K562 (cell line): ENCODE results near the gene PGLYRP4. TPM values are rescaled to one million over a fixed set of nuclear protein-coding genes. Genes with fewer than 3 reads are reported as not detected.

Experiments used
- ATAC-seq: fragments of 200-7000 bp; cut with Tn5 transposase; 3 replicates; pipeline ENCODE4 v1.9.1; 2020; ENCODE audit warnings: moderate library complexity
- BruUV-seq: library from RNA; stranded (reverse); fragments of 400-500 nt; replicated peaks from 2 replicates; lab custom pipeline; 2021; lab: Mats Ljungman, UMichigan
- CTCF ChIA-PET: fragments of 300-600 bp; formaldehyde crosslinking; extraction: SDS; loops from one replicate; lab custom pipeline; 2021; ENCODE audit warnings: low intra/inter-chr PET ratio; lab: Yijun Ruan, JAX
- POLR2A ChIA-PET: fragments of 300-600, 350-650 bp; sonication (Branson Sonifier 250); formaldehyde crosslinking; extraction: SDS; loops from one replicate; lab custom pipeline; 2021; ENCODE audit warnings: antibody characterized with exemption, inconsistent platforms; lab: Yijun Ruan, JAX
- DNase-seq, 4 experiments: peaks; one replicate each; pipeline versions ENCODE4 v3.0.0 to v3.0.0-alpha.2; 2011 to 2018; ENCODE audit warnings: low spot score in 3 of 4, mixed read lengths in 3 of 4; ENCODE audit errors: extremely low read depth in 1 of 4
- FAIRE-seq: peaks from 2 replicates; lab custom pipeline; 2011; peaks lifted over from hg19 to GRCh38; lab: Jason Lieb, UNC
- H2AFZ ChIP-seq: 2 replicates; pipeline ENCODE4 v1.6.0; 2011; ENCODE audit warnings: low read depth, low read length, control low read depth, inconsistent platforms
- H3K27ac ChIP-seq: fragments of 200-600 bp; 3 replicates; pipeline ENCODE4 v1.8.0; 2011; ENCODE audit warnings: low read depth, mild to moderate bottlenecking, control low read depth, inconsistent platforms, low read length, moderate library complexity, mixed read lengths; ENCODE audit errors: extremely low read depth
- H3K27me3 ChIP-seq, 2 experiments: fragments of 300-600 bp in 1 of 2; 2 replicates in 1 of 2; 3 replicates in 1 of 2; pipeline versions ENCODE4 v1.6.0 to v1.8.0; 2011; ENCODE audit warnings: inconsistent platforms in 2 of 2, low read length in 2 of 2, mild to moderate bottlenecking in 1 of 2, mixed read lengths in 1 of 2, moderate library complexity in 1 of 2; ENCODE audit not compliant: control insufficient read depth in 2 of 2, insufficient read depth in 2 of 2
- H3K36me3 ChIP-seq: fragments of 300-600 bp; 3 replicates; pipeline ENCODE4 v1.8.0; 2011; ENCODE audit warnings: mild to moderate bottlenecking, low read length, inconsistent platforms; ENCODE audit not compliant: control insufficient read depth, insufficient read depth
- H3K4me1 ChIP-seq, 2 experiments: fragments of 200-600 bp in 1 of 2; replicated peaks in 1 of 2; 2 replicates in 1 of 2; 3 replicates in 1 of 2; pipeline versions ENCODE4 v1.5.1 to v1.8.0; 2011; ENCODE audit warnings: inconsistent platforms in 2 of 2, low read length in 2 of 2, mild to moderate bottlenecking in 1 of 2, mixed read lengths in 1 of 2, moderate library complexity in 1 of 2; ENCODE audit not compliant: control insufficient read depth in 2 of 2, insufficient read depth in 2 of 2
- H3K4me2 ChIP-seq: 2 replicates; pipeline ENCODE4 v1.6.1; 2011; ENCODE audit warnings: low read length, control low read depth, inconsistent platforms, mixed read lengths; ENCODE audit not compliant: insufficient read depth
- H3K4me3 ChIP-seq: fragments of 200-600 bp; sonication (generic), shearing (Covaris generic); 2 replicates; pipeline ENCODE4 v1.5.1; 2016; ENCODE audit warnings: control low read depth, inconsistent platforms
- H3K79me2 ChIP-seq: fragments of 200-600 bp; 3 replicates; pipeline ENCODE4 v1.8.0; 2011; ENCODE audit warnings: low read length, inconsistent platforms; ENCODE audit not compliant: control insufficient read depth, insufficient read depth
- H3K9ac ChIP-seq, 2 experiments: 2 replicates each; pipeline versions ENCODE4 v1.6.0 to v1.6.1; 2011; ENCODE audit warnings: low read depth in 2 of 2, low read length in 2 of 2, control low read depth in 1 of 2, inconsistent platforms in 1 of 2, mild to moderate bottlenecking in 1 of 2, mixed read lengths in 1 of 2; ENCODE audit not compliant: insufficient read depth in 1 of 2
- H3K9me1 ChIP-seq: one replicate; pipeline ENCODE4 v1.6.0; 2011; ENCODE audit warnings: inconsistent platforms, mild to moderate bottlenecking, low read length, moderate library complexity; ENCODE audit not compliant: control insufficient read depth, insufficient read depth
- H3K9me3 ChIP-seq: replicated peaks from 2 replicates; pipeline ENCODE4 v1.5.1; 2011; ENCODE audit warnings: low read depth, low read length, inconsistent platforms; ENCODE audit not compliant: control insufficient read depth, insufficient read depth
- H4K20me1 ChIP-seq: replicated peaks from 2 replicates; pipeline ENCODE4 v1.6.1; 2011; ENCODE audit warnings: low read length, inconsistent platforms, mixed read lengths; ENCODE audit not compliant: control insufficient read depth, insufficient read depth
- MAZ ChIP-seq, 2 experiments: fragments of 450-650 bp in 1 of 2; sonication (generic) in 1 of 2; formaldehyde crosslinking; IDR thresholded peaks in 1 of 2; conservative IDR thresholded peaks in 1 of 2; 2 replicates each; pipeline versions ENCODE4 v1.4.0 to v1.5.0; 2020; ENCODE audit warnings: mild to moderate bottlenecking in 1 of 2, missing genetic modification reagents in 1 of 2
- MBD1 ChIP-seq: fragments of 250-450 bp; sonication (Bioruptor Pico); IDR thresholded peaks from 2 replicates; pipeline ENCODE4 v1.8.0; 2022; ENCODE audit warnings: inconsistent platforms
- RBBP5 ChIP-seq: fragments of 200-600 bp; sonication (generic); IDR thresholded peaks from 2 replicates; pipeline ENCODE4 v1.6.1; 2012; ENCODE audit warnings: borderline replicate concordance, mild to moderate bottlenecking, low read length, control low read depth, inconsistent platforms; ENCODE audit not compliant: insufficient read depth, poor library complexity, severe bottlenecking
- U2AF2 ChIP-seq: fragments of 200-400 bp; formaldehyde crosslinking; optimal IDR thresholded peaks from 2 replicates; pipeline ENCODE3; 2017; ENCODE audit warnings: low read depth, mild to moderate bottlenecking, low read length
- WGBS: fragments of 100-300 bp; shearing (Covaris generic); methylation state at CpG from one replicate; pipeline ENCODE4 v1.1.6; 2016; ENCODE audit warnings: low coverage, mixed read lengths; ENCODE audit not compliant: insufficient coverage; ENCODE audit errors: missing lambda C conversion rate; 5-methylcytosine and 5-hydroxymethylcytosine counted together
- in situ Hi-C: fragments of 300-500 bp; cut with MboI; formaldehyde crosslinking; loops from 4 replicates; pipeline ENCODE4 v1.15.0; 2018; ENCODE audit warnings: inconsistent platforms, mixed read lengths
- intact Hi-C: fragments of 100-400 bp; cut with micrococcal nuclease; formaldehyde crosslinking; loops from 2 replicates; pipeline ENCODE4 v1.14.2; 2022
- polyA plus RNA-seq, 8 experiments: library from polyadenylated mRNA; depleted of rRNA in 4 of 8; stranded (reverse) in 5 of 8; unstranded in 3 of 8; fragments of >200 nt; fragmentation: Nextera tagmentation in 2 of 8; fragmentation: Illumina TruSeq in 1 of 8; extraction: Ambion mirVana in 2 of 8; extraction: Trizol in 1 of 8; gene quantifications; 2 replicates each; pipeline versions ENCODE4 v1.2.1 to v1.2.3, GENCODE V29; 2011 to 2014; ENCODE audit warnings: inconsistent platforms in 1 of 8, missing spikeins in 1 of 8
- total RNA-seq, 7 experiments: library from RNA; depleted of rRNA in 6 of 7; stranded (reverse); fragments of >200 nt in 6 of 7; fragmentation: Illumina TruSeq in 2 of 7; extraction: Trizol in 2 of 7; gene quantifications; 2 replicates each; pipeline versions ENCODE4 v1.2.1 to v1.2.3, GENCODE V29; 2011 to 2021; ENCODE audit warnings: low replicate concordance in 1 of 7

Gene PGLYRP4
- total and polyA plus RNA-seq, 9 of the 15 experiments (the other 6 are each of a cell fraction or from before 2014, with no cell fraction given) = 0.06 to 0.13 (median 0.11) TPM; not detected in 6

- Histone ChIP-seq H3K27ac (no peak overlapping the region), H3K36me3 (no peaks in the 10 kb centered on the region), H3K9ac (no peak overlapping the region), H3K4me1 (peaks cover 0 to 12% of the 10 kb centered on the region in 2 experiments; a peak in 2 of 5 replicates), H3K79me2 (no peaks in the 10 kb centered on the region), H3K4me2 (no peak overlapping the region), H2AFZ (peak overlapping the region; percentile 65; the same call in 1 of the 2 replicates), H4K20me1 (no peaks in the 10 kb centered on the region), H3K4me3 (no peak overlapping the region), H3K9me3 (no peaks in the 10 kb centered on the region), H3K27me3 (peaks cover 6 to 38% of the 10 kb centered on the region in 2 experiments; a peak in 4 of 5 replicates), H3K9me1 (no peaks in the 10 kb centered on the region)
- ChIA-PET CTCF (no interaction called here), POLR2A (no interaction called here)
- BruUV-seq = no TSS peak
- WGBS = 7% methylated on average over 8 of the region's 8 CpGs
- DNase-seq (no peak), FAIRE-seq (no peak), ATAC-seq (no peak)
- in situ Hi-C loops (no loop called here), intact Hi-C loops (no loop called here)
- TF ChIP-seq MAZ (CRISPR knock-in tag; conservative IDR thresholded peaks at IDR 0.05 in 1 of 2, IDR thresholded peaks at IDR 0.05 in 1 of 2) (no peak), RBBP5 (no peak), U2AF2 (no peak), MBD1 (no peak)
Measured at GRCh38 chr1:153292185-153292584, 56.5 kb downstream of the PGLYRP4 start.
